HCT116 (cell line): ENCODE data around the gene TXNDC17. TPM values are rescaled to one million over a fixed set of nuclear protein-coding genes. Genes with fewer than 3 reads are reported as not detected.
"Not testable (repeated sequence)": the region's sequence is repeated elsewhere in the genome, so short reads cannot be mapped to it uniquely, and the experiment has no call there.

ENCODE experiments used
- ATAC-seq: fragments of 200-7000 bp; cut with Tn5 transposase; 2 replicates; pipeline ENCODE4 v1.9.1; 2020; ENCODE audit warnings: mild to moderate bottlenecking, moderate library complexity
- BruUV-seq: library from RNA; stranded (reverse); fragments of 400-500 nt; replicated peaks from 2 replicates; lab custom pipeline; 2021; lab: Mats Ljungman, UMichigan
- CTCF ChIA-PET: fragments of 300-600 bp; sonication (Branson Sonifier 250); formaldehyde crosslinking; loops from one replicate; lab custom pipeline; 2021; ENCODE audit warnings: antibody characterized with exemption; lab: Charles Lee
- POLR2A ChIA-PET: fragments of 300-600, 350-600 bp; sonication (Branson Sonifier 250); formaldehyde crosslinking; loops from one replicate; lab custom pipeline; 2021; ENCODE audit warnings: antibody characterized with exemption; lab: Charles Lee
- RAD21 ChIA-PET, 2 experiments: fragments of 300-600 bp; sonication (Branson Sonifier 250); formaldehyde crosslinking; loops; one replicate each; lab custom pipeline; 2023; ENCODE audit warnings: low total read pairs in 2 of 2; ENCODE audit not compliant: uncharacterized antibody in 2 of 2, unreplicated experiment in 2 of 2, low non-redundant PET in 1 of 2; lab: Charles Lee
- DNase-seq: peaks from one replicate; pipeline ENCODE4 v3.0.0-alpha.2; 2010; ENCODE audit warnings: low read depth, low spot score
- H2AFZ ChIP-seq: fragments of 200-600 bp; shearing (Covaris generic), sonication (generic); 2 replicates; pipeline ENCODE4 v1.6.1; 2017; ENCODE audit warnings: low read depth, mixed run types, mixed read lengths, antibody characterized with exemption, low read length; ENCODE audit not compliant: poor library complexity, severe bottlenecking
- H3K27ac ChIP-seq: 2 replicates; pipeline ENCODE4 v1.5.1; 2012; ENCODE audit warnings: low read depth, low read length
- H3K27me3 ChIP-seq: fragments of 200-600 bp; sonication (generic); 2 replicates; pipeline ENCODE4 v1.6.1; 2016; ENCODE audit warnings: mixed run types, low read length, mixed read lengths; ENCODE audit not compliant: insufficient read depth
- H3K36me3 ChIP-seq, 2 experiments: fragments of 200-500 bp in 1 of 2; fragments of 200-600 bp in 1 of 2; sonication (Bioruptor generic) in 1 of 2; sonication (generic) in 1 of 2; 2 replicates each; pipeline versions ENCODE4 v1.5.1 to v1.6.1; 2014 to 2016; ENCODE audit warnings: low read length in 2 of 2, inconsistent platforms in 1 of 2, mixed read lengths in 1 of 2, mixed run types in 1 of 2; ENCODE audit not compliant: insufficient read depth in 2 of 2, control insufficient read depth in 1 of 2
- H3K4me1 ChIP-seq, 2 experiments: fragments of 200-600 bp in 1 of 2; sonication (generic) in 1 of 2; 2 replicates each; pipeline versions ENCODE4 v1.5.1 to v1.6.1; 2012 to 2017; ENCODE audit warnings: low read length in 2 of 2, inconsistent platforms in 1 of 2, mild to moderate bottlenecking in 1 of 2, mixed read lengths in 1 of 2, mixed run types in 1 of 2, moderate library complexity in 1 of 2; ENCODE audit not compliant: insufficient read depth in 2 of 2, control insufficient read depth in 1 of 2
- H3K4me2 ChIP-seq: fragments of 200-600 bp; sonication (generic); 2 replicates; pipeline ENCODE4 v1.6.1; 2017; ENCODE audit warnings: mixed run types, low read length, mixed read lengths
- H3K4me3 ChIP-seq, 2 experiments: fragments of 200-600 bp in 1 of 2; sonication (generic) in 1 of 2; replicated peaks in 1 of 2; 2 replicates each; pipeline ENCODE4 v1.5.1; 2011 to 2016; ENCODE audit warnings: low read length in 2 of 2, control low read depth in 1 of 2, low read depth in 1 of 2, mild to moderate bottlenecking in 1 of 2, mixed read lengths in 1 of 2, mixed run types in 1 of 2
- H3K79me2 ChIP-seq: fragments of 200-600 bp; sonication (generic); 2 replicates; pipeline ENCODE4 v1.6.1; 2017; ENCODE audit warnings: mild to moderate bottlenecking, mixed run types, low read length, moderate library complexity, mixed read lengths; ENCODE audit not compliant: insufficient read depth
- H3K9ac ChIP-seq: fragments of 200-600 bp; sonication (generic); 2 replicates; pipeline ENCODE4 v1.6.1; 2016; ENCODE audit warnings: low read length, mixed read lengths
- H3K9me2 ChIP-seq: fragments of 200-600 bp; sonication (generic), shearing (Covaris generic); 2 replicates; pipeline ENCODE4 v1.6.1; 2017; ENCODE audit warnings: mixed run types, mild to moderate bottlenecking, moderate library complexity; ENCODE audit not compliant: insufficient read depth
- H3K9me3 ChIP-seq, 2 experiments: fragments of 200-500 bp in 1 of 2; fragments of 200-600 bp in 1 of 2; sonication (Bioruptor generic) in 1 of 2; sonication (generic) in 1 of 2; 2 replicates each; pipeline ENCODE4 v1.6.1; 2014 to 2017; ENCODE audit warnings: low read length in 2 of 2, mixed read lengths in 2 of 2, inconsistent platforms in 1 of 2, low read depth in 1 of 2, mild to moderate bottlenecking in 1 of 2, mixed run types in 1 of 2, moderate library complexity in 1 of 2; ENCODE audit not compliant: control insufficient read depth in 1 of 2, insufficient read depth in 1 of 2
- H4K20me1 ChIP-seq: fragments of 200-600 bp; sonication (generic), shearing (Covaris generic); 2 replicates; pipeline ENCODE4 v1.6.1; 2017; ENCODE audit warnings: mixed run types, mild to moderate bottlenecking, moderate library complexity; ENCODE audit not compliant: insufficient read depth
- CBX3 ChIP-seq: IDR thresholded peaks from 2 replicates; pipeline ENCODE4 v1.6.1; 2012; ENCODE audit warnings: low read depth
- CEBPB ChIP-seq: IDR thresholded peaks from 2 replicates; pipeline ENCODE4 v1.6.1; 2012; ENCODE audit warnings: low read depth
- CTCF ChIP-seq, 3 experiments: fragments of 200-600 bp in 1 of 3; sonication (generic) in 1 of 3; IDR thresholded peaks in 2 of 3; conservative IDR thresholded peaks in 1 of 3; 2 replicates each; pipeline ENCODE4 v1.5.1; 2012 to 2017; ENCODE audit warnings: low read depth in 2 of 3, low read length in 2 of 3, antibody characterized with exemption in 1 of 3, borderline replicate concordance in 1 of 3, control low read depth in 1 of 3, mild to moderate bottlenecking in 1 of 3, mixed read lengths in 1 of 3, mixed run types in 1 of 3, moderate library complexity in 1 of 3; ENCODE audit not compliant: insufficient read depth in 1 of 3
- EGR1 ChIP-seq: IDR thresholded peaks from 2 replicates; pipeline ENCODE4 v1.6.1; 2012; ENCODE audit warnings: low read depth
- ELF1 ChIP-seq: IDR thresholded peaks from 2 replicates; pipeline ENCODE4 v1.6.1; 2012; ENCODE audit warnings: low read depth, borderline replicate concordance
- EZH2 ChIP-seq: fragments of 200-600 bp; sonication (generic); IDR thresholded peaks from 2 replicates; pipeline ENCODE4 v1.6.1; 2017; ENCODE audit warnings: antibody characterized with exemption, mixed run types
- FOSL1 ChIP-seq: IDR thresholded peaks from 2 replicates; pipeline ENCODE4 v1.6.1; 2012; ENCODE audit warnings: low read depth
- JUND ChIP-seq: IDR thresholded peaks from 2 replicates; pipeline ENCODE4 v1.6.1; 2012
- POLR2A ChIP-seq: IDR thresholded peaks from 2 replicates; pipeline ENCODE4 v1.7.0; 2011; ENCODE audit warnings: borderline replicate concordance; ENCODE audit not compliant: insufficient read depth, insufficient read length; ENCODE audit errors: extremely low read depth
- POLR2AphosphoS5 ChIP-seq: IDR thresholded peaks from 2 replicates; pipeline ENCODE4 v1.6.1; 2011; ENCODE audit warnings: mild to moderate bottlenecking, low read depth, low read length, moderate library complexity
- RAD21 ChIP-seq: IDR thresholded peaks from 2 replicates; pipeline ENCODE4 v1.6.1; 2012; ENCODE audit warnings: low read depth, mild to moderate bottlenecking
- SIN3A ChIP-seq: IDR thresholded peaks from 2 replicates; pipeline ENCODE4 v1.6.1; 2012; ENCODE audit warnings: low read depth
- SRF ChIP-seq: IDR thresholded peaks from 2 replicates; pipeline ENCODE4 v1.6.1; 2012; ENCODE audit warnings: low read depth
- TCF7L2 ChIP-seq: IDR thresholded peaks from 2 replicates; pipeline ENCODE4 v1.7.0; 2011; ENCODE audit warnings: borderline replicate concordance, inconsistent platforms; ENCODE audit not compliant: insufficient read depth, insufficient read length; ENCODE audit errors: extremely low read depth
- YY1 ChIP-seq: IDR thresholded peaks from 2 replicates; pipeline ENCODE4 v1.6.1; 2011; ENCODE audit warnings: low read length, low read depth, moderate library complexity, mild to moderate bottlenecking; ENCODE audit not compliant: insufficient replicate concordance; ENCODE audit errors: extremely low read depth
- ZBTB33 ChIP-seq: IDR thresholded peaks from 2 replicates; pipeline ENCODE4 v1.6.1; 2011; ENCODE audit warnings: mild to moderate bottlenecking, low read length, moderate library complexity; ENCODE audit not compliant: insufficient replicate concordance; ENCODE audit errors: extremely low read depth
- ZFX ChIP-seq: fragments of 450-650 bp; IDR thresholded peaks from 2 replicates; pipeline ENCODE4 v1.6.1; 2017
- ZNF274 ChIP-seq: fragments of 200-500 bp; sonication (Bioruptor generic); IDR thresholded peaks from 2 replicates; pipeline ENCODE4 v1.6.1; 2014; ENCODE audit warnings: mild to moderate bottlenecking, low read depth, low read length, inconsistent platforms
- intact Hi-C: fragments of 100-400 bp; cut with micrococcal nuclease; formaldehyde crosslinking; loops from 2 replicates; pipeline ENCODE4 v1.10.0; 2022
- total RNA-seq: library from RNA; stranded (reverse); gene quantifications from one replicate; pipeline ENCODE4 v1.2.1, GENCODE V29; 2021; ENCODE audit not compliant: unreplicated experiment

TXNDC17 gene
- total RNA-seq, 1 experiment from 2014 or later = 121 TPM

GRCh38 chr17:6661464-6661848 lies 20.6 kb downstream of the TXNDC17 start:
- no peak overlapping the region for H2AFZ ChIP-seq
- H3K9ac ChIP-seq = no peak overlapping the region
- intact Hi-C loops = no loop called here
- H3K79me2 ChIP-seq = no peaks in the 10 kb centered on the region
- no peaks in the 10 kb centered on the region for H4K20me1 ChIP-seq
- H3K9me2 ChIP-seq = no peaks in the 10 kb centered on the region
- H3K9me3 ChIP-seq = no peaks in the 10 kb centered on the region
- H3K36me3 ChIP-seq = no peaks in the 10 kb centered on the region
- no peak overlapping the region for H3K4me2 ChIP-seq
- POLR2A ChIA-PET = no interaction called here
- peaks cover 0 to 14% of the 10 kb centered on the region in 2 experiments; a peak in 2 of 4 replicates for H3K4me1 ChIP-seq
- no peaks in the 10 kb centered on the region; the same call in 1 of the 2 replicates for H3K27me3 ChIP-seq
- no peak for TF ChIP-seq ELF1
- TF ChIP-seq ZBTB33 = no peak
- no peak for TF ChIP-seq POLR2A
- TF ChIP-seq JUND = no peak
- TF ChIP-seq CBX3 = no peak
- no peak for TF ChIP-seq ZFX
- no peak for TF ChIP-seq TCF7L2
- no peak for TF ChIP-seq POLR2AphosphoS5
- no peak for TF ChIP-seq CTCF (IDR thresholded peaks at IDR 0.05 in 2 of 3, conservative IDR thresholded peaks at IDR 0.05 in 1 of 3; ENCODE audit: borderline replicate concordance in 1 of 3, insufficient read depth in 1 of 3, low read depth in 2 of 3, low read length in 2 of 3)
- TF ChIP-seq SRF = no peak
- TF ChIP-seq FOSL1 = no peak
- no peak for TF ChIP-seq CEBPB
- TF ChIP-seq SIN3A = no peak
- no peak for TF ChIP-seq YY1
- no peak for TF ChIP-seq EGR1
- no peak for TF ChIP-seq RAD21
- no peak for TF ChIP-seq ZNF274
- no peak for TF ChIP-seq EZH2
- no TSS peak for BruUV-seq
- RAD21 ChIA-PET = no interaction called here
- no peak overlapping the region for H3K4me3 ChIP-seq
- CTCF ChIA-PET = interaction anchor here (0.7 to 1.9 kb wide), 3 partner anchors 13 to 343 kb away, joined by 3 to 7 read pairs (median 3); no protein-coding TSS in a partner anchor
- no peak for DNase-seq
- H3K27ac ChIP-seq = no peak overlapping the region
- no peak for ATAC-seq

- H3K4me2 ChIP-seq, H4K20me1 ChIP-seq, H3K27ac ChIP-seq, H3K9me2 ChIP-seq, ATAC-seq, RAD21 ChIA-PET, POLR2A ChIA-PET, BruUV-seq, H3K4me3 ChIP-seq, H3K27me3 ChIP-seq, DNase-seq, H3K9ac ChIP-seq, H3K36me3 ChIP-seq, H2AFZ ChIP-seq, H3K79me2 ChIP-seq, H3K9me3 ChIP-seq, intact Hi-C loops: not testable (repeated sequence)
- CTCF ChIA-PET = interaction anchor here (0.8 to 1.8 kb wide), 2 partner anchors 341 to 359 kb away, joined by 3 to 5 read pairs; no protein-coding TSS in a partner anchor
- peaks cover 0 to 15% of the 10 kb centered on the region in 2 experiments; a peak in 2 of 4 replicates for H3K4me1 ChIP-seq
These were observed 22.3 kb downstream of the TXNDC17 start for GRCh38 chr17:6663200-6663599.
